Activated CD4-positive, alpha-beta T cell treated with anti-CD3 and anti-CD28 coated beads, Interleukin-2, amount 50 U/mL, for 1 hour (primary cell): Measurements from ENCODE around the gene AEBP1.

Source experiments
- DNase-seq: peaks from one replicate; pipeline ENCODE4 v3.0.0-alpha.2; 2020

AEBP1 gene

GRCh38 chr7:44103923-44104859 is at the start of gene AEBP1:
TSS of gene AEBP1 (plus strand) at chr7:44104345. CDS start at chr7:44104666, 321 bp downstream.
- DNase-seq, result no peak

GRCh38 chr7:44056681-44057080 is 47.5 kb upstream of the AEBP1 start:
- no peak for DNase-seq

- no peak for DNase-seq
Observed at GRCh38 chr7:44057181-44057848, 46.8 kb upstream of the AEBP1 start.

GRCh38 chr7:44057849-44058758 is 46.0 kb upstream of the AEBP1 start:
- DNase-seq, result no peak

- no peak for DNase-seq
Observed at GRCh38 chr7:44058759-44059218, 45.4 kb upstream of the AEBP1 start.

- no peak for DNase-seq
Observed at GRCh38 chr7:44059219-44060090, 44.7 kb upstream of the AEBP1 start.

- no peak for DNase-seq
Observed at GRCh38 chr7:44060091-44060947, 43.8 kb upstream of the AEBP1 start.

GRCh38 chr7:44060948-44061644 is 43.0 kb upstream of the AEBP1 start:
- no peak for DNase-seq

- no peak for DNase-seq
Observed at GRCh38 chr7:44061645-44062179, 42.4 kb upstream of the AEBP1 start.

GRCh38 chr7:44062180-44062902 is 41.8 kb upstream of the AEBP1 start:
- DNase-seq, result no peak

GRCh38 chr7:44062903-44063295 is 41.2 kb upstream of the AEBP1 start:
- DNase-seq, result no peak

- DNase-seq, result no peak
Observed at GRCh38 chr7:44063547-44063893, 40.6 kb upstream of the AEBP1 start.

GRCh38 chr7:44063894-44064651 is 40.1 kb upstream of the AEBP1 start:
- DNase-seq, result no peak

GRCh38 chr7:44064791-44065430 is 39.2 kb upstream of the AEBP1 start:
- DNase-seq, result no peak

- no peak for DNase-seq
Observed at GRCh38 chr7:44065431-44066110, 38.6 kb upstream of the AEBP1 start, which contains the start of gene PGAM2. TSS of gene PGAM2 (minus strand) at chr7:44065567. CDS start at chr7:44065529, 38 bp downstream.

- DNase-seq, result no peak
Observed at GRCh38 chr7:44066111-44066460, 38.1 kb upstream of the AEBP1 start.

GRCh38 chr7:44066494-44067063 is 37.6 kb upstream of the AEBP1 start:
- DNase-seq, result no peak
